ENCODE data around the gene GALNT10. TPM values are rescaled to one million over a fixed set of nuclear protein-coding genes. Genes with fewer than 3 reads are reported as not detected.

GALNT10 gene
- total RNA-seq, 1 donor from 2014 or later = 27.6 TPM

- no peak for DNase-seq (ENCODE audit: low read depth)
- TF ChIP-seq, protein P1, sequence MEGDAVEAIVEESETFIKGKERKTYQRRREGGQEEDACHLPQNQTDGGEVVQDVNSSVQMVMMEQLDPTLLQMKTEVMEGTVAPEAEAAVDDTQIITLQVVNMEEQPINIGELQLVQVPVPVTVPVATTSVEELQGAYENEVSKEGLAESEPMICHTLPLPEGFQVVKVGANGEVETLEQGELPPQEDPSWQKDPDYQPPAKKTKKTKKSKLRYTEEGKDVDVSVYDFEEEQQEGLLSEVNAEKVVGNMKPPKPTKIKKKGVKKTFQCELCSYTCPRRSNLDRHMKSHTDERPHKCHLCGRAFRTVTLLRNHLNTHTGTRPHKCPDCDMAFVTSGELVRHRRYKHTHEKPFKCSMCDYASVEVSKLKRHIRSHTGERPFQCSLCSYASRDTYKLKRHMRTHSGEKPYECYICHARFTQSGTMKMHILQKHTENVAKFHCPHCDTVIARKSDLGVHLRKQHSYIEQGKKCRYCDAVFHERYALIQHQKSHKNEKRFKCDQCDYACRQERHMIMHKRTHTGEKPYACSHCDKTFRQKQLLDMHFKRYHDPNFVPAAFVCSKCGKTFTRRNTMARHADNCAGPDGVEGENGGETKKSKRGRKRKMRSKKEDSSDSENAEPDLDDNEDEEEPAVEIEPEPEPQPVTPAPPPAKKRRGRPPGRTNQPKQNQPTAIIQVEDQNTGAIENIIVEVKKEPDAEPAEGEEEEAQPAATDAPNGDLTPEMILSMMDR (IDR thresholded peaks at IDR 0.05; ENCODE audit: insufficient read depth, low read length, poor library complexity, severe bottlenecking) = no peak
- H3K4me3 ChIP-seq (ENCODE audit: low read depth, low read length) = no peak overlapping the region
- H3K36me3 ChIP-seq (ENCODE audit: control insufficient read depth, insufficient read depth, low read length) = no peaks in the 10 kb centered on the region
- H3K27me3 ChIP-seq (ENCODE audit: control insufficient read depth, insufficient read depth, low read length) = no peaks in the 10 kb centered on the region
Observed at GRCh38 chr5:154390746-154391359, 200.3 kb downstream of the GALNT10 start.

GRCh38 chr5:154391788-154392187 is 201.3 kb downstream of the GALNT10 start:
- Histone ChIP-seq H3K27me3 (ENCODE audit: control insufficient read depth, insufficient read depth, low read length) (no peaks in the 10 kb centered on the region), H3K36me3 (ENCODE audit: control insufficient read depth, insufficient read depth, low read length) (no peaks in the 10 kb centered on the region), H3K4me3 (ENCODE audit: low read depth, low read length) (no peak overlapping the region)
- TF ChIP-seq, protein P1 (IDR thresholded peaks at IDR 0.05; ENCODE audit: insufficient read depth, low read length, poor library complexity, severe bottlenecking) = no peak
- DNase-seq (ENCODE audit: low read depth) = no peak

DNA sequence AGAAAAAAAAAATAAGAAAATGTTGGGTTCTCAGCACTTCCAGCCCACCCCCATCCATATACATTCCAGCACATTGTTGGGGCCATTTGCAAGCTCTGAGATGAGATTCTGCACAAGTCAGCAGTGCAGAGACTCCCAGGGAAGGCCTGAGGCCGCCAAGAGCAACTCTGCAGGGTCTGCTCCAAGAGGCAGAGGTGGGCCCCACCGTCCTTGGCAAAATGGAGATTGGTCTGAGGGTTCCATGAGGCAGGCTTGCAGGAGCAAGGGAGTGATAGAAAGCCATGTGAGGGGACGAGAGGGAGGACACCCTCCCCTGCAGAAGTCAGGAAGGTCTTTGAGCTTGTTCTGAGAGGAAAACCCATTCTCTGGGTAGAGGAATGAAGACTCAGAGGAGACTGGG is 203.3 kb downstream of the GALNT10 start:
- H3K4me3 ChIP-seq (ENCODE audit: low read depth, low read length) = no peak overlapping the region
- DNase-seq (ENCODE audit: low read depth) = no peak
- H3K36me3 ChIP-seq (ENCODE audit: control insufficient read depth, insufficient read depth, low read length) = no peaks in the 10 kb centered on the region
- no peaks in the 10 kb centered on the region for H3K27me3 ChIP-seq (ENCODE audit: control insufficient read depth, insufficient read depth, low read length)
- TF ChIP-seq, protein P1 (IDR thresholded peaks at IDR 0.05; ENCODE audit: insufficient read depth, low read length, poor library complexity, severe bottlenecking) = no peak

DNA sequence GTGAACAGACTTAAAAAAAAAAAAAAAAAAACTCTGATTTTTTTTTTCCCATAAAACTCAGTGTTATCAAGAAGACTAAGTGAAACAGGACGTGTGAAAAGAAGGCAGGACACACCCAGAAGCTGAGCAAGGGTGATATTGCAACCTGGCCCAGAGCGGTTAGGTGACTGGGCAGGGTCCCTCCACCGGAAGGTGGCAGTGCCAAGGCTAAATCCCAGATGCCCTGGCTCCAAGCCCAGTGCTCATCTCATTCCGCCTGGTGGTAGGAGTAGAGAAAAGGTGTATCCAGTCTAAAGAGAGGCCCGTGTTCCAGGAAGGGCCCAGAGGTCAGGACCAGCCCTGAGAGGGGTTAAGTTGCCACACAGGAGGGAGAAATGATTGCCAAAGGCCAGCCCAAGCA is 203.8 kb downstream of the GALNT10 start:
- Histone ChIP-seq H3K36me3 (ENCODE audit: control insufficient read depth, insufficient read depth, low read length) (no peaks in the 10 kb centered on the region), H3K4me3 (ENCODE audit: low read depth, low read length) (no peak overlapping the region), H3K27me3 (ENCODE audit: control insufficient read depth, insufficient read depth, low read length) (no peaks in the 10 kb centered on the region)
- TF ChIP-seq, protein P1 (IDR thresholded peaks at IDR 0.05; ENCODE audit: insufficient read depth, low read length, poor library complexity, severe bottlenecking) = no peak
- no peak for DNase-seq (ENCODE audit: low read depth)

- TF ChIP-seq, protein P1 (IDR thresholded peaks at IDR 0.05; ENCODE audit: insufficient read depth, low read length, poor library complexity, severe bottlenecking) = no peak
- no peak for DNase-seq (ENCODE audit: low read depth)
Observed at GRCh38 chr5:154395407-154396106, 205.0 kb downstream of the GALNT10 start.

More at GRCh38 chr5:154395407-154396106, 205.0 kb downstream of the GALNT10 start:
- H3K4me3 ChIP-seq (ENCODE audit: low read depth, low read length) = no peak overlapping the region
- no peaks in the 10 kb centered on the region for H3K36me3 ChIP-seq (ENCODE audit: control insufficient read depth, insufficient read depth, low read length)
- H3K27me3 ChIP-seq (ENCODE audit: control insufficient read depth, insufficient read depth, low read length) = no peaks in the 10 kb centered on the region
